ENCODE data around the gene PCCB.
"Not testable (repeated sequence)": the region's sequence is repeated elsewhere in the genome, so short reads cannot be mapped to it uniquely, and the experiment has no call there.

The PCCB gene

DNA sequence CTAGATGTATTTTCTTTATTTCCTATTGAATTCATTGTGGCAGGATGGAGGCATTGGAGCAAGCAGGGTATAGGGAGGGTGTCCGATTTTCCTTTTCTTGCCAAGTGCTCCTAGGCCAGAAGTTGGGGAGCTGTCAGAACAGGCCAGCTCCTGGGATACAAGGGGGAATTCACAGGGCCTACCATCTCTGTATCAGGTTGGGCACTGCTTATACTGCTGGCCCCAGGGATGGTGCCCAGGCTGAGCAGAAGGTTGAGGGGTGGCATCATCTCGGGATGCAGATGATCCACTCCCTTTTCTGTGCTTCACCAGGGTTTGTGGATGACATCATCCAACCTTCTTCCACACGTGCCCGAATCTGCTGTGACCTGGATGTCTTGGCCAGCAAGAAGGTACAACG, 79.5 kb downstream of the PCCB start:
- no peak for DNase-seq

DNA sequence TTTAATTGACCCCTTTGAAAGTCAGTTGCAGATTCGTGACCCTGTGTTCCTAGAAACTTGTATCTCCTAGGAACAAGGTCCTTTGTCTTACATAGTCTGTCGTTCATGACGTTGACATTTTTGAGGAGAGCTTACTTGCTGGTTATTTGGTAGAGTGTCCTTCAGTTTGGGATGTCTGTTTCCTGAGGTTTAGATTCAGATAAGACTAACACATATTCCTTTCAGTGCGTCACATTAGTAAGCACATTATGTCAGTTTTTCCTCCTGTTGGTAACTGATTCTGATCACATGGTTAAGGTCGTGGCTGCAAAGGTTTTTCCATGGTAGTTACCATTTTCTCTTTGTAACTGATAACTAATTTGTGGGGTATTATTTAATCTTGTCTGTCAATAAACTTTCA, 80.8 kb downstream of the PCCB start:
- DNase-seq = no peak

DNA sequence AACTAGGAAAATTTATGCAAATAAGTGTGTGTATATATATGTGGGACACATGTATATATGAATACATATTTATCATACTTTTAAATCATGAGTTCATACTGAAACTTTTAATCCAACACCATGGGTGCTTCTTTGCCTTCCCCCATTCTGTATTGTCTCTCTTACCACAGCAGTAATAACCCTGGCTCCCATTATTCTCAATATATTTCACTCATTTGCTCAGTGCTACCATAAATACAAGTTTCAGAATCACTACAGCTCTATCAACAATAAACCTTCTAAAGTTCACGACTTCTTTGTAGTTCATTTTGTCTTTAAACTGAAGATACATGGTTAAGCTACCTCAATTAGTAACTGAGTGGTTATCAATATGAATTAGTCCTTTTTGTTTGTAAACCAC, 82.2 kb downstream of the PCCB start:
- DNase-seq = no peak

GRCh38 chr3:136332776-136333175, 82.6 kb downstream of the PCCB start:
- no peak for DNase-seq

GRCh38 chr3:136334209-136334608, 84.1 kb downstream of the PCCB start:
- no peak for DNase-seq

DNA sequence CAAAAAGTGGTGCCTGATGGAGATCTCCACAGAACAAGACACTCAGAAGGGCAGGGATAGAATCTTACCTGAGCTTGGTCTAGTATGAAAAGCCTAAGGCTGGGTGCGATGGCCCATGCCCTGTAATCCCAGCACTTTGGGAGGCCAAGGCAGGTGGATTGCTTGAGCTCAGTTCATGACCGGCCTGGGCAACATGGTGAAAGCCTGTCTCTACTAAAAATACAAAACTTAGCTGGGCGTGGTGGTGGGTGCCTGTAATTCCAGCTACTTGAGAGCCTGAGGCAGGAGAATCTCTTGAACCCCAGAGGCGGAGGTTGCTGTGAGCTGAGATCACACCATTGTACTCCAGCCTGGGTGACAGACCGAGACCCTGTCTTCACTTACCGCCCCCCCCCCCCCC, 84.6 kb downstream of the PCCB start:
- DNase-seq = not testable (repeated sequence)

- no peak for DNase-seq
Measured at GRCh38 chr3:136336329-136337100, 86.4 kb downstream of the PCCB start.

GRCh38 chr3:136343446-136343845, 93.3 kb downstream of the PCCB start:
- no peak for DNase-seq

DNA sequence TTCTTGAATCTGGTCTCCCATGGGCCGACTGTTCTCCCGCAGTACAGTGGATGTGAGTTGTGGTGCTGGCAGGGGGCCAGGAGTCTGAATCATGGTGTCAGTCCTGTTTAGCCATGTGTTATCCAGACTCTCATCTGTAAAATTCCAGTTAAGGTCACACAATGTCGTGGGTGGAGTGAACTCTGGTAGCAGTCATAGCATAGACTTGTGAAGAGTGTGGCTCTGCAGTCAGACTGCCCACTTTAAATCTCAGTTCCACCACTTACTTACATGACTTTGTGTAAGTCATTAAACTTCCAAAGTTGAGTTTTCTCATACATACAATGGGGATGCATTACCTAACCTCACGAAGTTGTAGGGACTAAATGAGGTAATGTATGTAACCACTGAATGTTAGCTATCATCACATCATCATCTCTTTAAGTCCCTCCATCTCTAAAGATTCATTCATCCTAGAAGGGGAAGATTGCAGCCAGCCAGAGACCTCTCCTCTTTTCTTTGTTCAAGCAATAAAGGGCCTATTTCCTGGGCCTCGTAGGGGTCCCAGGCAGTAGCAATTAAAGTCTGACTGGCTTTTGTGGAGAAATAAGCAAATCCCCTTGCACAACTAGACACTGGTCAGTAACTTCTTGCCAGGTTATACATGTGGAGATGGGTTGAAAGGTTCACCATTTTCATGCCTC, 93.9 kb downstream of the PCCB start:
- DNase-seq = no peak

DNA sequence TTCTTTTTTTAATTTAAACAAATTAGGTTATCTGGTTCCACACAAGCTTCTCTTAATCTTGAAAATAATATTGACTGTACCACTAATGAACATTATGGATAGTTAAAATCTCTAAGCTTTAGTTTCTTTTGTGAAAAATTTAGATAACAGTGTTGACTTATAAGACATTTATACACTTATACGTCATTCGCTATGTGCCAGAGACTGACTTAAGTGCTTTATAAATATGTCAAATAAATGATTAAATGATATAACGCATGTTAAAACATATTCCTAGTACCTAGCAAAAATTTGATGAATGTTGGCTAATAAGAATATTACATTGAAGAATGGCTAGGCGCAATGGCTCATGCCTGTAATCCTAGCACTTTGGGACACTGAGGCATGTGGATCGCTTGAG, 96.3 kb downstream of the PCCB start:
- no peak for DNase-seq

DNA sequence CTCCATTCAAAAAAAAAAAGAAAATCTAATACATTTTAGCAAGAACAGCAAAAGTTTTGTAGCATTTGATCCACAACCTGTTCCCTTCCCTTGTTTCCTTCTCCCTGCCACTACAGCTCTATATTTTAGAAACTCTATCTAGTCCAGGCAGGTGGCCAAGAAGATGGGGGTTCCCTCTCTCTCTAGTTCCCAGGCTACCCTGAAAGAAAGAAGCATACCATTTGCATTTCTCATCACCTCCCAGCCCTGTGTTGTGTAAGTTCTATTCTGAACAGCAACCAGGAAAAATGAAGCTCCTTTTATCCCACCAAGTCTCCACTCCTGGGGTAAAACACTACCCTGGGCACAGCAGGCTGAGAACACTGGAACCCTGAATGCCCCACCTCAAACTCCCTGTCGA, 100.0 kb downstream of the PCCB start:
- no peak for DNase-seq

- no peak for DNase-seq
Measured at GRCh38 chr3:136350557-136350956, 100.4 kb downstream of the PCCB start.

GRCh38 chr3:136351351-136351750, 101.2 kb downstream of the PCCB start:
- DNase-seq = no peak

GRCh38 chr3:136351905-136352304, 101.8 kb downstream of the PCCB start:
- peak in 1 of 2 donors; percentile 10 for DNase-seq

- no peak for DNase-seq
Measured at GRCh38 chr3:136353461-136353860, 103.3 kb downstream of the PCCB start.

DNA sequence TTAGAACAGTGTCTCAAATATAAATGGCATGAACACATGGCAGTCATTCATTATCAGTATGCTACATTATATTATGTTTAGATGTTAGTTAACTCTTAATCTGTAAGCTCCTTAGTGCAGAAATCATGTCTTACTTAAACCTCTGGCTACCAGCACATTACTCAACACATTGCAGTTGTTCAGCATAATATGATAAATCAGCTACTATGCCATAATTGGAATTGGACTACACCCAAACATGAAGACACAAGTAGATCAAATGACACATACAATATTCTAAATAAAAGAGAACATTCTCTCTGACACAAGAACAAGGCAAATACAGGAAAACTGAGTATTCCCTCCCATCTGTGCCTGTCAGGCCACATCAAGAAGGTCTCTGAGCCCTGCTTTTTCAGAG, 116.1 kb downstream of the PCCB start:
- DNase-seq = no peak

GRCh38 chr3:136375800-136376199, 125.7 kb downstream of the PCCB start:
- not testable (repeated sequence) for DNase-seq

- no peak for DNase-seq
Measured at GRCh38 chr3:136377508-136377907, 127.4 kb downstream of the PCCB start.

DNA sequence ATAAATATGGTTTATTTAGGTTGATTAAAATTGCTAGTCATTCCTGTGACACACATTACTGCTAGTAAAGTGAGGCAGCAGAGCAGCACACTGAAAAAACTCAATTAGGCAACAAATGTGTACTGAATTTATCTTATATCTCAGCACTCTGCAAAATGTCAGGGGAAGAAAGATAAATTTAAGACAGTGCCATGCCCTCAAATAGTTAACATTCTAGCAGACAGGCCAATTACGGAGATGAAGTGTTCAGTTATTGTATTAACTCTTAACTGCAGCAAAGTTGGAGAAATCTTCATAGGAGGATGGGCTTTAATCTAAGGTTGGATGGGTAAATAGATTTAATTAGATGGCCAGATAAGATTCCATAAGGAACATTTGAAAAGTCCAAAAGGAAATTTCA, 127.9 kb downstream of the PCCB start:
- DNase-seq = no peak

All from inflammatory macrophage (primary cell).